Tibial nerve (tissue), 3 donors: Measurements from ENCODE around the gene NPVF.

Experiments
- POLR2A ChIP-seq, 2 donors: fragments of 450-650 bp; IDR thresholded peaks; one replicate each; pipeline ENCODE4 v1.6.1; 2017; ENCODE audit warnings: antibody characterized with exemption in 2 of 2, mild to moderate bottlenecking in 2 of 2, moderate library complexity in 2 of 2
- TF ChIP-seq, protein P1 (sequence below), 5 experiments: fragments of 200-600 bp in 3 of 5; fragments of 450-650 bp in 2 of 5; sonication (generic) in 3 of 5; IDR thresholded peaks; one replicate each; pipeline ENCODE4 v1.5.1; 2016 to 2019; ENCODE audit warnings: antibody characterized with exemption in 5 of 5, mild to moderate bottlenecking in 3 of 5, moderate library complexity in 2 of 5

DNA sequence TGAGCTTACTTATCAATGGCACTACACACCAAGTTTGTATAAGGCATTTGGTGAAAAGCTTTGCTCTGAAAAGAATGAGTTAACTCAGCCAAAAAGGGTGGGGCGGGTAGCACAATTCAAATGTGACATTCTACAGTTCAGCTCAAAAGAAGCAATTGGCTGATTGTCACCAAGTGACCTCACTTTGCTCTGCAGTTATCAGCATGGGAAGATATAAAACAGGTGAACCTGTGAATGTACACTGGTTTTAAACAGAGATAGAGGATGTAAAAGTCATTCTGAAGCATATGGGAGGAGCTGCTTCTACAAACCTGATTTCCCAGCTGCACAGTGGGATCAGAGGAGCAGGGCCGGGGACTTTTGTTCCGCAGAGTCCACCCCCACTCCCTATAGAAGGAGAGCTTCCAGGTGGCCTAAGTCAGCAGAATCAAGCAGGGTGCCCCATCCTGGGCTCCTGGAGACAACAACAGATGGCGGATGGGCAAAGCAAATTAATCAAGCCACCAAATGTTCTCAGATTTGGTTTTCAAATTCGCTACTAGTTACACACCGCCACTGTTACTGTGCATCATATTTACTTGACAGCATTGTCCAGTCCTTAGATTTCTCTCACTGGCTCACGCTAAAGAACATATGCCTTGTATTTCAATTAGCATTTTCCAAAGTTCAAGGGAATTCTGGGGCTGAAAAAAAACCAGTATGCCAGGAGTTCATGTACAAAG is 27.5 kb upstream of the NPVF start:
- TF ChIP-seq, protein P1, sequence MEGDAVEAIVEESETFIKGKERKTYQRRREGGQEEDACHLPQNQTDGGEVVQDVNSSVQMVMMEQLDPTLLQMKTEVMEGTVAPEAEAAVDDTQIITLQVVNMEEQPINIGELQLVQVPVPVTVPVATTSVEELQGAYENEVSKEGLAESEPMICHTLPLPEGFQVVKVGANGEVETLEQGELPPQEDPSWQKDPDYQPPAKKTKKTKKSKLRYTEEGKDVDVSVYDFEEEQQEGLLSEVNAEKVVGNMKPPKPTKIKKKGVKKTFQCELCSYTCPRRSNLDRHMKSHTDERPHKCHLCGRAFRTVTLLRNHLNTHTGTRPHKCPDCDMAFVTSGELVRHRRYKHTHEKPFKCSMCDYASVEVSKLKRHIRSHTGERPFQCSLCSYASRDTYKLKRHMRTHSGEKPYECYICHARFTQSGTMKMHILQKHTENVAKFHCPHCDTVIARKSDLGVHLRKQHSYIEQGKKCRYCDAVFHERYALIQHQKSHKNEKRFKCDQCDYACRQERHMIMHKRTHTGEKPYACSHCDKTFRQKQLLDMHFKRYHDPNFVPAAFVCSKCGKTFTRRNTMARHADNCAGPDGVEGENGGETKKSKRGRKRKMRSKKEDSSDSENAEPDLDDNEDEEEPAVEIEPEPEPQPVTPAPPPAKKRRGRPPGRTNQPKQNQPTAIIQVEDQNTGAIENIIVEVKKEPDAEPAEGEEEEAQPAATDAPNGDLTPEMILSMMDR (IDR thresholded peaks at IDR 0.05) = no peak
- TF ChIP-seq POLR2A (IDR thresholded peaks at IDR 0.05) = no peak
